Renal cortical epithelial cell (primary cell): ENCODE measurements around the gene STOML1. TPM values are rescaled to one million over a fixed set of nuclear protein-coding genes. Genes with fewer than 3 reads are reported as not detected.

Experiments used
- DNase-seq: peaks from one replicate; pipeline ENCODE4 v3.0.0-alpha.2; 2011; ENCODE audit warnings: low read depth
- total RNA-seq: library from RNA; depleted of rRNA; stranded (reverse); fragments of >200 nt; gene quantifications from 2 replicates; pipeline ENCODE4 v1.2.3, GENCODE V29; 2014

Gene STOML1
- total RNA-seq, 1 donor from 2014 or later: 23.2 TPM

- no peak for DNase-seq
Measured at GRCh38 chr15:74019734-74020133, 27.6 kb upstream of the STOML1 start.

GRCh38 chr15:74013374-74013894, 21.3 kb upstream of the STOML1 start:
- no peak for DNase-seq

GRCh38 chr15:74011610-74012009, 19.5 kb upstream of the STOML1 start:
- no peak for DNase-seq

GRCh38 chr15:74010929-74011540, 18.9 kb upstream of the STOML1 start:
- DNase-seq: peak; percentile 71

- DNase-seq: no peak
Measured at GRCh38 chr15:74008901-74009300, 16.8 kb upstream of the STOML1 start.

GRCh38 chr15:74007820-74008371, 15.8 kb upstream of the STOML1 start:
- no peak for DNase-seq

GRCh38 chr15:74006774-74007639, 14.9 kb upstream of the STOML1 start:
- DNase-seq: no peak

- no peak for DNase-seq
Measured at GRCh38 chr15:73997986-73998385, 5.9 kb upstream of the STOML1 start.

GRCh38 chr15:73996939-73997338, 4.8 kb upstream of the STOML1 start:
- DNase-seq: peak; percentile 36

GRCh38 chr15:73996267-73996666, 4.2 kb upstream of the STOML1 start:
- no peak for DNase-seq

- DNase-seq: peak; percentile 25
Measured at GRCh38 chr15:73994912-73995622, 3.0 kb upstream of the STOML1 start.

- DNase-seq: peak; percentile 89
Measured at GRCh38 chr15:73994413-73994883, 2.4 kb upstream of the STOML1 start, which contains the start of gene PML. TSS of gene PML (plus strand) at chr15:73994716. CDS start at chr15:73994813, 97 bp downstream.

- DNase-seq: no peak
Measured at GRCh38 chr15:73993211-73993994, 1.3 kb upstream of the STOML1 start.

GRCh38 chr15:73992594-73992898, 451 bp upstream of the STOML1 start:
- no peak for DNase-seq

GRCh38 chr15:73991260-73991659, 835 bp downstream of the STOML1 start:
- DNase-seq: no peak

- DNase-seq: no peak
Measured at GRCh38 chr15:73990250-73991005, 1.7 kb downstream of the STOML1 start.

- DNase-seq: peak; percentile 96
Measured at GRCh38 chr15:73989001-73989798, 2.9 kb downstream of the STOML1 start.

GRCh38 chr15:73988445-73988969, 3.6 kb downstream of the STOML1 start:
- DNase-seq: no peak
